H1 (cell line): Measurements from ENCODE around the gene CAVIN2. TPM values are rescaled to one million over a fixed set of nuclear protein-coding genes. Genes with fewer than 3 reads are reported as not detected.

ENCODE experiments used
- CTCF ChIA-PET: fragments of 300-600 bp; sonication (Branson Sonifier 250); formaldehyde crosslinking; loops from one replicate; lab custom pipeline; 2021; ENCODE audit not compliant: partially characterized antibody; lab: Charles Lee
- POLR2A ChIA-PET: fragments of 300-600 bp; sonication (Branson Sonifier 250); formaldehyde crosslinking; loops from one replicate; lab custom pipeline; 2021; ENCODE audit warnings: inconsistent platforms; ENCODE audit not compliant: partially characterized antibody; lab: Charles Lee
- DNase-seq, 2 experiments: peaks; one replicate each; pipeline versions ENCODE4 v3.0.0 to v3.0.0-alpha.2; 2010 to 2022; ENCODE audit warnings: low spot score in 2 of 2, low read depth in 1 of 2, mixed read lengths in 1 of 2
- FAIRE-seq: peaks from 2 replicates; lab custom pipeline; 2011; peaks lifted over from hg19 to GRCh38; lab: Jason Lieb, UNC
- H2AFZ ChIP-seq: 2 replicates; pipeline ENCODE4 v1.8.1; 2012; ENCODE audit warnings: low read length, inconsistent platforms
- H2AK5ac ChIP-seq: 2 replicates; pipeline ENCODE4 v1.6.1; 2013; ENCODE audit warnings: low read depth, low read length
- H2BK120ac ChIP-seq: replicated peaks from 2 replicates; pipeline ENCODE3; 2013; ENCODE audit warnings: low read depth, low read length, inconsistent platforms
- H2BK12ac ChIP-seq: 2 replicates; pipeline ENCODE4 v1.6.1; 2013; ENCODE audit warnings: low read depth, low read length
- H2BK15ac ChIP-seq: 2 replicates; pipeline ENCODE4 v1.6.1; 2013; ENCODE audit warnings: low read length
- H2BK20ac ChIP-seq: 2 replicates; pipeline ENCODE4 v1.6.1; 2013; ENCODE audit warnings: low read length
- H2BK5ac ChIP-seq: 2 replicates; pipeline ENCODE4 v1.6.1; 2013; ENCODE audit warnings: low read depth, low read length
- H3K14ac ChIP-seq: 2 replicates; pipeline ENCODE4 v1.6.1; 2013; ENCODE audit warnings: inconsistent platforms; ENCODE audit not compliant: insufficient read length
- H3K18ac ChIP-seq: 2 replicates; pipeline ENCODE4 v1.6.1; 2013; ENCODE audit warnings: low read length; ENCODE audit errors: extremely low read depth
- H3K23ac ChIP-seq: 2 replicates; pipeline ENCODE4 v1.6.1; 2013; ENCODE audit warnings: inconsistent platforms; ENCODE audit not compliant: insufficient read length
- H3K23me2 ChIP-seq: 2 replicates; pipeline ENCODE4 v1.6.1; 2013; ENCODE audit warnings: low read depth, low read length
- H3K27ac ChIP-seq: 2 replicates; pipeline ENCODE4 v1.6.1; 2011; ENCODE audit warnings: low read depth, low read length, inconsistent platforms
- H3K27me3 ChIP-seq, 4 experiments: replicated peaks in 1 of 4; 1 replicate in 1 of 4; 2 replicates in 3 of 4; pipeline versions ENCODE4 v1.6.1 to v1.8.1; 2011 to 2013; ENCODE audit warnings: low read length in 3 of 4, mild to moderate bottlenecking in 3 of 4, inconsistent platforms in 2 of 4, mixed read lengths in 2 of 4, moderate library complexity in 1 of 4; ENCODE audit not compliant: control insufficient read depth in 3 of 4, insufficient read depth in 3 of 4; ENCODE audit errors: extremely low read depth in 1 of 4
- H3K36me3 ChIP-seq, 4 experiments: 2 replicates each; pipeline versions ENCODE4 v1.6.1 to v1.8.1; 2011 to 2013; ENCODE audit warnings: mild to moderate bottlenecking in 4 of 4, low read length in 3 of 4, moderate library complexity in 2 of 4, control low read depth in 1 of 4, inconsistent platforms in 1 of 4; ENCODE audit not compliant: insufficient read depth in 4 of 4, control insufficient read depth in 2 of 4
- H3K4ac ChIP-seq: replicated peaks from 2 replicates; pipeline ENCODE3; 2013; ENCODE audit warnings: low read length, low read depth, mixed read lengths, inconsistent platforms; ENCODE audit not compliant: insufficient read length
- H3K4me1 ChIP-seq, 4 experiments: replicated peaks in 1 of 4; 1 replicate in 1 of 4; 2 replicates in 3 of 4; pipeline versions ENCODE4 v1.6.1 to v1.8.1; 2011 to 2013; ENCODE audit warnings: low read length in 3 of 4, inconsistent platforms in 2 of 4, mixed read lengths in 1 of 4; ENCODE audit not compliant: insufficient read depth in 4 of 4, control insufficient read depth in 3 of 4
- H3K4me2 ChIP-seq, 2 experiments: 2 replicates each; pipeline versions ENCODE4 v1.6.1 to v1.8.1; 2011 to 2013; ENCODE audit warnings: low read depth in 2 of 2, low read length in 2 of 2, control low read depth in 1 of 2, inconsistent platforms in 1 of 2, mild to moderate bottlenecking in 1 of 2; ENCODE audit not compliant: insufficient read depth in 1 of 2
- H3K4me3 ChIP-seq, 4 experiments: fragments of 200-600, 300-600 bp in 1 of 4; sonication (generic), shearing (Covaris generic), sonication (Bioruptor Twin) in 1 of 4; 2 replicates each; pipeline versions ENCODE4 v1.5.1 to v1.8.1; 2011 to 2016; ENCODE audit warnings: low read length in 4 of 4, low read depth in 3 of 4, control low read depth in 2 of 4, inconsistent platforms in 2 of 4, mild to moderate bottlenecking in 2 of 4, mixed read lengths in 1 of 4, moderate library complexity in 1 of 4; ENCODE audit not compliant: insufficient read depth in 2 of 4; ENCODE audit errors: extremely low read depth in 1 of 4
- H3K56ac ChIP-seq: replicated peaks from 2 replicates; pipeline ENCODE3; 2013; ENCODE audit warnings: low read depth, mild to moderate bottlenecking, mixed read lengths, low read length, inconsistent platforms; ENCODE audit not compliant: insufficient read length
- H3K79me1 ChIP-seq: 2 replicates; pipeline ENCODE4 v1.6.1; 2013; ENCODE audit warnings: low read depth, low read length, control low read depth
- H3K79me2 ChIP-seq, 2 experiments: 2 replicates each; pipeline versions ENCODE4 v1.6.1 to v1.8.1; 2012 to 2013; ENCODE audit warnings: low read length in 2 of 2, mild to moderate bottlenecking in 2 of 2, inconsistent platforms in 1 of 2; ENCODE audit not compliant: insufficient read depth in 2 of 2, control insufficient read depth in 1 of 2
- H3K9ac ChIP-seq, 4 experiments: replicated peaks in 1 of 4; 1 replicate in 1 of 4; 2 replicates in 3 of 4; pipeline versions ENCODE4 v1.6.1 to v1.8.1; 2011 to 2013; ENCODE audit warnings: low read depth in 3 of 4, low read length in 3 of 4, control low read depth in 2 of 4, mild to moderate bottlenecking in 2 of 4, moderate library complexity in 2 of 4, inconsistent platforms in 1 of 4; ENCODE audit errors: extremely low read depth in 1 of 4
- H3K9me3 ChIP-seq, 2 experiments: 2 replicates each; pipeline versions ENCODE4 v1.6.1 to v1.8.1; 2012 to 2013; ENCODE audit warnings: mild to moderate bottlenecking in 2 of 2, moderate library complexity in 2 of 2, control low read depth in 1 of 2, inconsistent platforms in 1 of 2, low read depth in 1 of 2, low read length in 1 of 2, mixed read lengths in 1 of 2; ENCODE audit not compliant: insufficient read depth in 2 of 2
- H4K20me1 ChIP-seq, 2 experiments: replicated peaks in 1 of 2; 2 replicates each; pipeline versions ENCODE3 to v1.8.1; 2011 to 2013; ENCODE audit warnings: inconsistent platforms in 2 of 2, low read length in 2 of 2, mild to moderate bottlenecking in 1 of 2; ENCODE audit not compliant: insufficient read depth in 2 of 2, control insufficient read depth in 1 of 2
- H4K5ac ChIP-seq: 2 replicates; pipeline ENCODE4 v1.6.1; 2013; ENCODE audit warnings: low read length, low read depth, mixed read lengths, inconsistent platforms; ENCODE audit not compliant: insufficient read length
- H4K8ac ChIP-seq: 2 replicates; pipeline ENCODE4 v1.8.0; 2013; ENCODE audit warnings: mild to moderate bottlenecking, moderate library complexity, low read length, inconsistent platforms; ENCODE audit not compliant: insufficient read depth; ENCODE audit errors: extremely low read depth
- H4K91ac ChIP-seq: replicated peaks from 2 replicates; pipeline ENCODE3; 2013; ENCODE audit warnings: low read length, mixed read lengths, inconsistent platforms; ENCODE audit not compliant: insufficient read length
- HDAC6 ChIP-seq: IDR thresholded peaks from one replicate; pipeline ENCODE4 v1.7.1; 2012; ENCODE audit warnings: low read depth, mild to moderate bottlenecking, inconsistent platforms, low read length, moderate library complexity
- KDM1A ChIP-seq: fragments of 200-600, 300-600 bp; sonication (generic); IDR thresholded peaks from 2 replicates; pipeline ENCODE4 v1.7.1; 2016; ENCODE audit warnings: mild to moderate bottlenecking, low read length, borderline replicate concordance
- KDM5A ChIP-seq: fragments of 200-600 bp; IDR thresholded peaks from 2 replicates; pipeline ENCODE4 v1.7.1; 2012; ENCODE audit warnings: mild to moderate bottlenecking, low read length, inconsistent platforms, mixed read lengths
- MAFK ChIP-seq: IDR thresholded peaks from 2 replicates; pipeline ENCODE4 v1.6.1; 2012; ENCODE audit warnings: low read depth, mild to moderate bottlenecking, improper control_type of control experiment, low read length
- YY1 ChIP-seq: IDR thresholded peaks from 2 replicates; pipeline ENCODE4 v1.6.1; 2011; ENCODE audit warnings: low read depth, mild to moderate bottlenecking, low read length
- WGBS, 2 experiments: shearing (Covaris generic) in 1 of 2; methylation state at CpG; one replicate each; pipeline versions ENCODE4 v1.1.6 to v1.1.7; 2013 to 2015; ENCODE audit warnings: low lambda C conversion rate in 2 of 2, mixed read lengths in 2 of 2, inconsistent platforms in 1 of 2, low coverage in 1 of 2, missing lambda C conversion rate in 1 of 2; ENCODE audit not compliant: insufficient replicate concordance in 2 of 2, insufficient coverage in 1 of 2, insufficient read length in 1 of 2; ENCODE audit errors: extremely low coverage in 1 of 2, missing lambda C conversion rate in 1 of 2; 5-methylcytosine and 5-hydroxymethylcytosine counted together
- polyA plus RNA-seq, 7 experiments: library from polyadenylated mRNA; depleted of rRNA in 3 of 7; stranded (reverse) in 5 of 7; unstranded in 2 of 7; fragments of >200 nt in 5 of 7; fragments of 200-250 nt in 2 of 7; gene quantifications; 1 replicate in 5 of 7; 2 replicates in 1 of 7; 4 replicates in 1 of 7; pipeline versions ENCODE4 v1.2.1 to v1.2.3, GENCODE V29; 2011 to 2013; ENCODE audit warnings: missing spikeins in 2 of 7, mixed read lengths in 2 of 7
- total RNA-seq: library from RNA; stranded (reverse); fragmentation: NEBNext Ultra II Directional; extraction: Animal tissue kit (Norgen Biotek cat#: 25700); gene quantifications from 2 replicates; pipeline ENCODE4 v1.2.1, GENCODE V29; 2021
- TF ChIP-seq, protein P1 (sequence below): IDR thresholded peaks from 2 replicates; pipeline ENCODE4 v1.6.1; 2011; ENCODE audit warnings: low read length, improper control_type of control experiment

The CAVIN2 gene
- total and polyA plus RNA-seq, 2 of the 8 experiments (the other 6 are each of a cell fraction or from before 2014, with no cell fraction given) = 0.03 TPM; not detected in 1

DNA sequence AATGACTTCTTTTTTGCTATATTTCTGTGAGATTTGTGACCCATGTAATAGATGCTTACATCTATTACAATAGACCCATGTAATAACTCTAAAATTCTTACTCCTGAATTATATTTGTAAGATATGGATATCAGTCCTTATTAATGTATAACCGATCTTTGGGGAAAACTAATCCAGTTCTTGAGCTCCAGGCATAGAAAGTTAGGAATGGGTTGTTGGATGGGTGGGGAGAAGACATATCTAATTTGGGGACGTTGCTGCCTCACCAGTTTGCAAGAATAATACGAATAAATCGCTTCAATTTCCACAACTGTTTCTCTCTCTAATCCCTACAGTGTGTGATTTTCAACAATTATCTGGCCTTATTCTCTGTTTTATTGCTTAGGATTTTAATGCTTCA is 13.5 kb downstream of the CAVIN2 start:
- CTCF ChIA-PET = interaction anchor here (1.4 to 6.4 kb wide), 3 partner anchors 21 to 294 kb away, joined by 3 to 37 read pairs (median 23); no protein-coding TSS in a partner anchor
- 91% methylated on average over 4 of the region's 4 CpGs; no CpG with 5 or more reads in 1 of the 2 experiments for WGBS, 2 experiments

More for the DNA sequence above, 13.5 kb downstream of the CAVIN2 start:
- no peak for DNase-seq
- no peak overlapping the region for H4K8ac ChIP-seq
- no peak overlapping the region for H2BK15ac ChIP-seq
- H2AK5ac ChIP-seq = no peak overlapping the region
- no peaks in the 10 kb centered on the region for H3K27me3 ChIP-seq
- TF ChIP-seq HDAC6 (no peak), KDM1A (no peak), KDM5A (no peak), YY1 (no peak), MAFK (no peak)
- TF ChIP-seq, protein P1, sequence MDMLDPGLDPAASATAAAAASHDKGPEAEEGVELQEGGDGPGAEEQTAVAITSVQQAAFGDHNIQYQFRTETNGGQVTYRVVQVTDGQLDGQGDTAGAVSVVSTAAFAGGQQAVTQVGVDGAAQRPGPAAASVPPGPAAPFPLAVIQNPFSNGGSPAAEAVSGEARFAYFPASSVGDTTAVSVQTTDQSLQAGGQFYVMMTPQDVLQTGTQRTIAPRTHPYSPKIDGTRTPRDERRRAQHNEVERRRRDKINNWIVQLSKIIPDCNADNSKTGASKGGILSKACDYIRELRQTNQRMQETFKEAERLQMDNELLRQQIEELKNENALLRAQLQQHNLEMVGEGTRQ = no peak
- no peaks in the 10 kb centered on the region; a peak in 1 of 4 replicates for H3K79me2 ChIP-seq
- H4K91ac ChIP-seq = no peak overlapping the region
- no peak overlapping the region for H3K14ac ChIP-seq
- no peak overlapping the region for H3K9ac ChIP-seq
- no peaks in the 10 kb centered on the region for H3K23me2 ChIP-seq
- no peak overlapping the region for H2AFZ ChIP-seq
- no peak overlapping the region for H3K56ac ChIP-seq
- H3K18ac ChIP-seq = no peak overlapping the region
- no peak for FAIRE-seq
- no peak overlapping the region for H3K23ac ChIP-seq
- H3K4me3 ChIP-seq = no peak overlapping the region
- H3K4ac ChIP-seq = no peak overlapping the region
- H3K36me3 ChIP-seq = no peaks in the 10 kb centered on the region; a peak in 1 of 8 replicates
- H2BK20ac ChIP-seq = no peak overlapping the region
- no peak overlapping the region for H2BK120ac ChIP-seq
- H3K9me3 ChIP-seq = no peaks in the 10 kb centered on the region
- POLR2A ChIA-PET = no interaction called here
- H4K20me1 ChIP-seq = no peaks in the 10 kb centered on the region
- no peak overlapping the region for H3K4me2 ChIP-seq
- H2BK12ac ChIP-seq = no peak overlapping the region
- peaks cover 0 to 11% (median 10%) of the 10 kb centered on the region in 4 experiments; a peak in 3 of 7 replicates for H3K4me1 ChIP-seq
- no peak overlapping the region for H3K27ac ChIP-seq
- no peak overlapping the region for H2BK5ac ChIP-seq
- no peak overlapping the region for H4K5ac ChIP-seq
- no peaks in the 10 kb centered on the region for H3K79me1 ChIP-seq
